Suprapubic skin (tissue), 4 donors: ENCODE data around the gene OR5K4. TPM values are rescaled to one million over a fixed set of nuclear protein-coding genes. Genes with fewer than 3 reads are reported as not detected.

Experiments
- DNase-seq, 2 donors: peaks; one replicate each; pipeline ENCODE4 v3.0.0-alpha.2; 2019; ENCODE audit warnings: low spot score in 2 of 2
- H3K27ac ChIP-seq: fragments of 200-600 bp; sonication (generic); one replicate; pipeline ENCODE4 v1.5.1; 2019
- H3K27me3 ChIP-seq: fragments of 200-600 bp; sonication (generic); one replicate; pipeline ENCODE4 v1.5.1; 2019
- H3K36me3 ChIP-seq: fragments of 200-600 bp; sonication (generic); one replicate; pipeline ENCODE4 v1.5.1; 2019
- H3K4me1 ChIP-seq: fragments of 200-600 bp; sonication (generic); one replicate; pipeline ENCODE4 v1.5.1; 2019
- H3K4me3 ChIP-seq: fragments of 200-600 bp; sonication (generic); one replicate; pipeline ENCODE4 v1.5.1; 2019; ENCODE audit warnings: mild to moderate bottlenecking
- H3K9me3 ChIP-seq: fragments of 200-600 bp; sonication (generic); one replicate; pipeline ENCODE4 v1.5.1; 2019
- CTCF ChIP-seq, 2 donors: fragments of 200-600 bp in 1 of 2; fragments of 450-650 bp in 1 of 2; sonication (generic) in 1 of 2; IDR thresholded peaks; one replicate each; pipeline ENCODE4 v1.5.1; 2016 to 2019; ENCODE audit warnings: antibody characterized with exemption in 2 of 2, mild to moderate bottlenecking in 1 of 2, moderate library complexity in 1 of 2
- EP300 ChIP-seq: sonication (generic); formaldehyde crosslinking; IDR thresholded peaks from one replicate; pipeline ENCODE4 v1.6.1; 2017; ENCODE audit warnings: antibody characterized with exemption
- POLR2A ChIP-seq, 2 donors: fragments of 450-650 bp; IDR thresholded peaks; one replicate each; pipeline ENCODE4 v1.6.1; 2017; ENCODE audit warnings: antibody characterized with exemption in 2 of 2, mild to moderate bottlenecking in 2 of 2, moderate library complexity in 2 of 2
- POLR2AphosphoS5 ChIP-seq, 3 donors: sonication (generic); formaldehyde crosslinking; IDR thresholded peaks; one replicate each; pipeline ENCODE4 v1.6.1; 2017; ENCODE audit warnings: antibody characterized with exemption in 3 of 3
- WGBS: methylation state at CpG from one replicate; pipeline ENCODE4 v1.1.5; 2018; 5-methylcytosine and 5-hydroxymethylcytosine counted together
- total RNA-seq, 4 donors: library from RNA; depleted of rRNA; stranded (reverse); fragments of >200 nt; gene quantifications; one replicate each; pipeline ENCODE4 v1.1.0, GENCODE V29; 2016

Gene OR5K4
- total RNA-seq, 4 donors from 2014 or later, result not detected

- no peak overlapping the region for H3K4me3 ChIP-seq
- no peaks in the 10 kb centered on the region for H3K36me3 ChIP-seq
- TF ChIP-seq CTCF (IDR thresholded peaks at IDR 0.05) (no peak), EP300 (no peak)
- peaks cover 10% of the 10 kb centered on the region for H3K9me3 ChIP-seq
- H3K27me3 ChIP-seq, result no peaks in the 10 kb centered on the region
- no peaks in the 10 kb centered on the region for H3K4me1 ChIP-seq
- H3K27ac ChIP-seq, result no peak overlapping the region
- DNase-seq, result no peak
These were observed 5.6 kb downstream of the OR5K4 start for GRCh38 chr3:98359250-98359649.

GRCh38 chr3:98359993-98360675 is 6.5 kb downstream of the OR5K4 start:
- Histone ChIP-seq H3K27me3 (no peaks in the 10 kb centered on the region), H3K27ac (no peak overlapping the region), H3K4me3 (no peak overlapping the region), H3K4me1 (no peaks in the 10 kb centered on the region), H3K9me3 (peaks cover 10% of the 10 kb centered on the region), H3K36me3 (no peaks in the 10 kb centered on the region)
- WGBS, result 60% methylated on average over 1 of the region's 1 CpG
- no peak for TF ChIP-seq CTCF (IDR thresholded peaks at IDR 0.05)
- no peak for TF ChIP-seq POLR2A (IDR thresholded peaks at IDR 0.05)
- no peak for TF ChIP-seq EP300
- no peak for TF ChIP-seq POLR2AphosphoS5 (IDR thresholded peaks at IDR 0.05)
- DNase-seq, result no peak

GRCh38 chr3:98360681-98361080 is 7.0 kb downstream of the OR5K4 start:
- H3K4me1 ChIP-seq, result no peaks in the 10 kb centered on the region
- peaks cover 10% of the 10 kb centered on the region for H3K9me3 ChIP-seq
- DNase-seq, result no peak
- TF ChIP-seq POLR2AphosphoS5 (IDR thresholded peaks at IDR 0.05) (no peak), CTCF (IDR thresholded peaks at IDR 0.05) (no peak), POLR2A (IDR thresholded peaks at IDR 0.05) (no peak), EP300 (no peak)
- WGBS, result 97% methylated on average over 3 of the region's 3 CpGs
- no peaks in the 10 kb centered on the region for H3K27me3 ChIP-seq
- no peak overlapping the region for H3K27ac ChIP-seq
- H3K36me3 ChIP-seq, result no peaks in the 10 kb centered on the region
- H3K4me3 ChIP-seq, result no peak overlapping the region

- no peak overlapping the region for H3K4me3 ChIP-seq
- H3K36me3 ChIP-seq, result no peaks in the 10 kb centered on the region
- H3K4me1 ChIP-seq, result no peaks in the 10 kb centered on the region
- H3K27ac ChIP-seq, result no peak overlapping the region
- H3K9me3 ChIP-seq, result peaks cover 10% of the 10 kb centered on the region
- no peaks in the 10 kb centered on the region for H3K27me3 ChIP-seq
- no peak for DNase-seq
- 85% methylated on average over 2 of the region's 2 CpGs for WGBS
- TF ChIP-seq POLR2A (IDR thresholded peaks at IDR 0.05) (no peak), EP300 (no peak), CTCF (IDR thresholded peaks at IDR 0.05) (no peak), POLR2AphosphoS5 (IDR thresholded peaks at IDR 0.05) (no peak)
These were observed 7.6 kb downstream of the OR5K4 start for GRCh38 chr3:98361289-98361688.

GRCh38 chr3:98367464-98368246 is 14.0 kb downstream of the OR5K4 start:
- no peak for TF ChIP-seq POLR2A (IDR thresholded peaks at IDR 0.05)
- WGBS, result 83% methylated on average over 4 of the region's 4 CpGs
- Histone ChIP-seq H3K4me3 (no peak overlapping the region), H3K9me3 (no peaks in the 10 kb centered on the region), H3K36me3 (no peaks in the 10 kb centered on the region), H3K4me1 (no peaks in the 10 kb centered on the region), H3K27ac (no peak overlapping the region), H3K27me3 (no peaks in the 10 kb centered on the region)
- no peak for DNase-seq
